Smooth muscle cell (in vitro differentiated cells): ENCODE results near the gene PIBF1. TPM values are rescaled to one million over a fixed set of nuclear protein-coding genes. Genes with fewer than 3 reads are reported as not detected.
"Not testable (repeated sequence)": the region's sequence is repeated elsewhere in the genome, so short reads cannot be mapped to it uniquely, and the experiment has no call there.

ENCODE experiments used
- DNase-seq: peaks from one replicate; lab custom pipeline; 2025; ENCODE audit not compliant: unreplicated experiment; lab: John Stamatoyannopoulos, UW
- H2AFZ ChIP-seq: fragments of 200-600 bp; sonication (generic); 2 replicates; pipeline ENCODE4 v1.6.0; 2016; ENCODE audit warnings: antibody characterized with exemption, low read depth, mild to moderate bottlenecking
- H3F3A ChIP-seq: fragments of 200-600 bp; sonication (generic); 2 replicates; pipeline ENCODE4 v1.6.0; 2017; ENCODE audit warnings: antibody characterized with exemption, low read depth
- H3K27ac ChIP-seq: fragments of 200-600 bp; sonication (generic); 2 replicates; pipeline ENCODE4 v1.5.1; 2016; ENCODE audit warnings: low read depth, mild to moderate bottlenecking
- H3K27me3 ChIP-seq: fragments of 200-600 bp; sonication (generic); 2 replicates; pipeline ENCODE4 v1.6.1; 2016; ENCODE audit warnings: low read depth, mild to moderate bottlenecking
- H3K36me3 ChIP-seq: fragments of 200-600 bp; sonication (generic); 2 replicates; pipeline ENCODE4 v1.5.1; 2016; ENCODE audit warnings: low read depth
- H3K4me1 ChIP-seq: fragments of 200-600 bp; sonication (generic); 2 replicates; pipeline ENCODE4 v1.5.1; 2016; ENCODE audit warnings: low read depth
- H3K4me2 ChIP-seq: fragments of 200-600 bp; sonication (generic); 2 replicates; pipeline ENCODE4 v1.6.0; 2016; ENCODE audit warnings: mild to moderate bottlenecking
- H3K4me3 ChIP-seq: fragments of 200-600 bp; sonication (generic); 2 replicates; pipeline ENCODE4 v1.5.1; 2016; ENCODE audit warnings: mild to moderate bottlenecking
- H3K79me2 ChIP-seq: fragments of 200-600 bp; sonication (generic); 2 replicates; pipeline ENCODE4 v1.6.0; 2016; ENCODE audit warnings: low read depth, mild to moderate bottlenecking
- H3K9ac ChIP-seq: fragments of 200-600 bp; sonication (generic); 2 replicates; pipeline ENCODE4 v1.6.0; 2016; ENCODE audit warnings: low read depth
- H3K9me3 ChIP-seq: fragments of 200-600 bp; sonication (generic); replicated peaks from 2 replicates; pipeline ENCODE4 v1.5.1; 2016; ENCODE audit warnings: low read depth
- H4K20me1 ChIP-seq: fragments of 200-600 bp; sonication (generic); 2 replicates; pipeline ENCODE4 v1.6.0; 2016; ENCODE audit warnings: low read depth
- CTCF ChIP-seq: fragments of 200-600 bp; sonication (generic); IDR thresholded peaks from 2 replicates; pipeline ENCODE4 v1.5.1; 2017; ENCODE audit warnings: borderline replicate concordance, mild to moderate bottlenecking, antibody characterized with exemption; ENCODE audit not compliant: insufficient read depth, poor library complexity, severe bottlenecking
- WGBS: methylation state at CpG from one replicate; pipeline ENCODE4 v1.1.7; 2016; ENCODE audit warnings: low lambda C conversion rate; 5-methylcytosine and 5-hydroxymethylcytosine counted together
- polyA plus RNA-seq: library from polyadenylated mRNA; unstranded; fragments of >200 nt; fragmentation: Nextera tagmentation; extraction: Ambion mirVana; gene quantifications from 2 replicates; pipeline ENCODE4 v1.2.1, GENCODE V29; 2016
- total RNA-seq: library from RNA; depleted of rRNA; stranded (reverse); fragments of >200 nt; gene quantifications from 2 replicates; pipeline ENCODE4 v1.2.3, GENCODE V29; 2014

The PIBF1 gene
- total and polyA plus RNA-seq, 2 experiments from 2014 or later = 14.1 to 30.8 TPM

- Histone ChIP-seq H3K79me2 (no peaks in the 10 kb centered on the region), H4K20me1 (no peaks in the 10 kb centered on the region), H3K36me3 (no peaks in the 10 kb centered on the region), H3K4me1 (no peaks in the 10 kb centered on the region), H3K27ac (no peak overlapping the region), H3K9ac (no peak overlapping the region), H3K9me3 (peaks cover 3% of the 10 kb centered on the region), H3F3A (no peaks in the 10 kb centered on the region), H3K27me3 (no peaks in the 10 kb centered on the region), H2AFZ (no peak overlapping the region), H3K4me3 (no peak overlapping the region), H3K4me2 (no peak overlapping the region)
- TF ChIP-seq CTCF = no peak
- DNase-seq = no peak
- 94% methylated on average over 3 of the region's 3 CpGs for WGBS
These were observed 109.5 kb downstream of the PIBF1 start for GRCh38 chr13:72891423-72891822.

DNA sequence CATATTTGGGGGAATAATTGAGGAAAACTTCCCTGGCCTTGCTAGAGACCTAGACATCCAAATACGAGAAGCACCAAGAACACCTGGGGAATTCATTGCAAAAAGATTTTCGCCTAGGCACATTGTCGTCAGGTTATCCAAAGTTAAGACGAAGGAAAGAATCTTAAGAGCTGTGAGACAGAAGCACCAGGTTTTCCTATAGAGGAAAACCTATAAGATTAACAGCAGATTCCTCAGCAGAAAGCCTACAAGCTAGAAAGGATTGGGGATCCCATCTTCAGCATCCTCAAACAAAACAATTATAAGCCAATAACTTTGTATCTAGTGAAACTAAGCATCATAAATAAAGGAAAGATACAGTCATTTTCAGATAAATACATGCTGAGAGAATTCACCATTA lies 114.9 kb downstream of the PIBF1 start:
- TF ChIP-seq CTCF = no peak
- H3K4me3 ChIP-seq = no peak overlapping the region
- no peaks in the 10 kb centered on the region for H3K4me1 ChIP-seq
- no peaks in the 10 kb centered on the region for H3K27me3 ChIP-seq
- H3K36me3 ChIP-seq = no peaks in the 10 kb centered on the region
- H3K79me2 ChIP-seq = no peaks in the 10 kb centered on the region
- no peak overlapping the region for H3K4me2 ChIP-seq
- H2AFZ ChIP-seq = no peak overlapping the region
- H3K9me3 ChIP-seq = peaks cover 6% of the 10 kb centered on the region
- over 99% methylated on average over 4 of the region's 4 CpGs for WGBS
- no peaks in the 10 kb centered on the region for H4K20me1 ChIP-seq
- no peaks in the 10 kb centered on the region for H3F3A ChIP-seq
- DNase-seq = no peak
- no peak overlapping the region for H3K27ac ChIP-seq
- no peak overlapping the region for H3K9ac ChIP-seq

DNA sequence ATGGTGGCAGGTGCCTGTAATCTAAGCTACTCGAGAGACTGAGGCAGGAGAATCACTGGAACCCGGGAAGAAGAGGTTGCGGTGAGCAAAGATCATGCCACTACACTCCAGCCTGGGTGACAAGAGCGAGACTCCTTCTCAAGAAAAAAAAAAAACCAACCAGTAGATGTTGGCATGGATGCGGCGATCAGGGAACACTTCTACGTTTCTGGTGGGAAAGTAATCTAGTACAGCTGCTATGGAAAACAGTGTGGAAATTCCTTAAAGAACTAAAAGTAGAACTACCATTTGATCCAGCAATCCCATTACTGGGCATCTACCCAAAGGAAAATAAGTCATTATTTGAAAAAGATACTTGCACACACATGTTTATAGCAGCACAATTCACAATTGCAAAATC lies 119.6 kb downstream of the PIBF1 start:
- H3K9ac ChIP-seq, H3K27me3 ChIP-seq, H3F3A ChIP-seq, H3K4me1 ChIP-seq, H3K4me3 ChIP-seq, H3K27ac ChIP-seq, H2AFZ ChIP-seq, H3K9me3 ChIP-seq, H3K36me3 ChIP-seq, DNase-seq, H3K79me2 ChIP-seq, H4K20me1 ChIP-seq, H3K4me2 ChIP-seq: not testable (repeated sequence)
- WGBS = 99% methylated on average over 7 of the region's 7 CpGs

GRCh38 chr13:72908416-72908815 lies 126.5 kb downstream of the PIBF1 start:
- H3K9ac ChIP-seq = no peak overlapping the region
- peaks cover 13% of the 10 kb centered on the region for H3K36me3 ChIP-seq
- TF ChIP-seq CTCF = no peak
- no peak overlapping the region for H3K4me3 ChIP-seq
- WGBS = 93% methylated on average over 4 of the region's 4 CpGs
- H3K4me2 ChIP-seq = no peak overlapping the region
- H4K20me1 ChIP-seq = no peaks in the 10 kb centered on the region
- no peaks in the 10 kb centered on the region for H3K9me3 ChIP-seq
- H3K4me1 ChIP-seq = no peaks in the 10 kb centered on the region
- no peak overlapping the region for H2AFZ ChIP-seq
- no peaks in the 10 kb centered on the region for H3K27me3 ChIP-seq
- no peaks in the 10 kb centered on the region for H3F3A ChIP-seq
- H3K27ac ChIP-seq = no peak overlapping the region
- no peak for DNase-seq
- no peaks in the 10 kb centered on the region for H3K79me2 ChIP-seq
